22Rv1 (cell line): ENCODE measurements around the gene LAMA2.

Experiments
- CTCF ChIP-seq: fragments of 450-650 bp; IDR thresholded peaks from 2 replicates; pipeline ENCODE4 v1.5.1; 2017; ENCODE audit warnings: mild to moderate bottlenecking
- ZFX ChIP-seq: fragments of 450-650 bp; IDR thresholded peaks from 2 replicates; pipeline ENCODE4 v1.6.1; 2017; ENCODE audit warnings: antibody characterized with exemption, borderline replicate concordance

GRCh38 chr6:129475477-129476247 is 592.7 kb downstream of the LAMA2 start:
- TF ChIP-seq CTCF = peak; percentile 26; the same call in 1 of the 2 replicates
- TF ChIP-seq ZFX = no peak
